Heart left ventricle (tissue), 16 donors: ENCODE data around the gene SMIM44. TPM values are rescaled to one million over a fixed set of nuclear protein-coding genes. Genes with fewer than 3 reads are reported as not detected.

Experiments used
- ATAC-seq, 4 donors: fragments of 200-7000 bp; cut with Tn5 transposase; one replicate each; pipeline ENCODE4 v1.9.1; 2020 to 2022; ENCODE audit warnings: moderate library complexity in 4 of 4, mild to moderate bottlenecking in 3 of 4, moderate number of reproducible peaks in 1 of 4
- DNase-seq, 5 donors: peaks; one replicate each; pipeline ENCODE4 v3.0.0-alpha.2; 2020
- H3K27ac ChIP-seq, 12 donors: fragments of 200-600 bp; sonication (generic) in 4 of 12; one replicate each; pipeline versions ENCODE4 v1.5.0 to v1.8.0; 2016 to 2022; ENCODE audit warnings: mild to moderate bottlenecking in 2 of 12
- H3K27me3 ChIP-seq, 9 donors: fragments of 200-600 bp; sonication (generic) in 2 of 9; one replicate each; pipeline versions ENCODE4 v1.5.1 to v1.8.0; 2016 to 2022; ENCODE audit warnings: mild to moderate bottlenecking in 3 of 9
- H3K36me3 ChIP-seq, 9 donors: fragments of 200-600 bp; sonication (generic) in 2 of 9; one replicate each; pipeline versions ENCODE4 v1.5.0 to v1.8.0; 2018 to 2022; ENCODE audit warnings: mild to moderate bottlenecking in 2 of 9
- H3K4me1 ChIP-seq, 12 donors: fragments of 200-600 bp; sonication (generic) in 4 of 12; one replicate each; pipeline versions ENCODE4 v1.5.0 to v1.8.0; 2016 to 2022; ENCODE audit warnings: mild to moderate bottlenecking in 3 of 12
- H3K4me3 ChIP-seq, 12 donors: fragments of 200-600 bp; sonication (generic) in 4 of 12; one replicate each; pipeline versions ENCODE4 v1.5.0 to v1.8.0; 2017 to 2022; ENCODE audit warnings: mild to moderate bottlenecking in 9 of 12, moderate library complexity in 4 of 12
- H3K9me3 ChIP-seq, 12 donors: fragments of 200-600 bp; sonication (generic) in 4 of 12; one replicate each; pipeline versions ENCODE4 v1.5.0 to v1.8.0; 2016 to 2022; ENCODE audit warnings: mild to moderate bottlenecking in 1 of 12
- CTCF ChIP-seq, 12 donors: fragments of 200-600 bp; sonication (generic) in 4 of 12; IDR thresholded peaks; one replicate each; pipeline versions ENCODE4 v1.5.0 to v1.8.0; 2018 to 2022; ENCODE audit warnings: antibody characterized with exemption in 12 of 12, mild to moderate bottlenecking in 5 of 12
- POLR2A ChIP-seq, 2 donors: fragments of 450-650 bp; IDR thresholded peaks; one replicate each; pipeline ENCODE4 v1.6.1; 2017; ENCODE audit warnings: antibody characterized with exemption in 2 of 2, mild to moderate bottlenecking in 2 of 2, moderate library complexity in 2 of 2
- whole genome bisulfite sequencing, 4 donors: extraction: QIAGEN DNeasy Blood & Tissue Kit in 2 of 4; methylation state at CpG; one replicate each; pipeline versions ENCODE4 v1.1.5 to v1.1.7; 2013 to 2018; 5-methylcytosine and 5-hydroxymethylcytosine counted together
- intact Hi-C, 10 donors: fragments of 100-400 bp; cut with DNase I; formaldehyde crosslinking; loops; one replicate each; pipeline versions ENCODE4 v1.11.1 to v1.14.2; 2022
- long read RNA-seq, 3 donors: library from polyadenylated mRNA; unstranded; transcript quantifications; one replicate each; pipeline ENCODE4 v2.0.0, GENCODE V29; 2020 to 2021
- polyA plus RNA-seq, 2 donors: library from polyadenylated mRNA; stranded (reverse); fragments of 200-250 nt; gene quantifications; one replicate each; pipeline ENCODE4 v1.2.3, GENCODE V29; 2013
- total RNA-seq, 9 donors: library from RNA; depleted of rRNA in 2 of 9; stranded (reverse); fragments of >200 nt in 2 of 9; fragmentation: NEBNext Ultra II Directional in 3 of 9; extraction: Animal tissue kit (Norgen Biotek cat#: 25700) in 3 of 9; gene quantifications; one replicate each; pipeline versions ENCODE4 v1.1.0 to v1.2.4, GENCODE V29; 2016 to 2023
- donor health status: ischemic (EF 13 %, LVEDD 7.1; RV severe dilation, severe dysfunction).
- donor health status: healthy with polysubstance abuse.
- donor health status: DM: no; HTN: yes; CAD: no.
- donor health status: DM: no; HTN: no; CAD: no.
- donor health status: ischemic (EF 25% LVEDD 6.9; RV normal size, moderate dysfunction).
- donor health status: ischemic (EF 25% LVEDD 5.7; RV mildly dilated, moderate dysfunction).
- donor health status: healthy.
- donor health status: DM: yes; HTN: yes; CAD: no.
- donor health status: ischemic (EF 35%, LVEDD 5.7; RV mildly dilated, moderate dysfunction).
- donor health status: nonischemic (EF 11% LVEDD 7.7; RV severe dilation, severe dysfunction).
- donor health status: DM: yes; HTN: yes; CAD: no.
- donor health status: PGD.
- donor health status: ischemic (EF 29% LVEDD 5.4; RV normal size, mild dysfunction).
- donor health status: nonischemic (EF 23%, LVEDD 6.1; RV moderate dilation, normal function).

SMIM44 gene
- total RNA-seq (not detected), polyA plus RNA-seq (not detected)
- long read RNA-seq, donor 1: 0 reads
- long read RNA-seq, donor 2: 0 reads
- long read RNA-seq, donor 3: 0 reads

- intact Hi-C loops: loop anchor here in 1 of 10 donors (5.0 kb wide), 1 partner anchor 176 kb away; no protein-coding TSS in a partner anchor
- no peak for DNase-seq
- Histone ChIP-seq H3K27ac (no peak within 1 kb of the TSS), H3K9me3 (no peaks in the 10 kb centered on the region), H3K27me3 (peaks cover 14 to 55% (median 37%) of the 10 kb centered on the region in 9 donors), H3K4me3 (no peak within 1 kb of the TSS), H3K36me3 (no peaks in the 10 kb centered on the region), H3K4me1 (no peaks in the 10 kb centered on the region)
- no peak for TF ChIP-seq CTCF (IDR thresholded peaks at IDR 0.05)
- TF ChIP-seq POLR2A (IDR thresholded peaks at IDR 0.05): no peak
- no peak for ATAC-seq
- WGBS, 4 donors: 74 to 81% (median 77%) methylated on average over 21 to 33 of the region's 33 CpGs
Measured at GRCh38 chr19:3483226-3483628, at the start of gene SMIM44. Gene SMIM44, minus strand, starts transcription at chr19:3483441. Its CDS starts 38 bp downstream, at chr19:3483403.

- no peak for ATAC-seq
- no peak overlapping the region for H3K4me3 ChIP-seq
- H3K9me3 ChIP-seq: no peaks in the 10 kb centered on the region
- H3K27me3 ChIP-seq: no peaks in the 10 kb centered on the region
- H3K4me1 ChIP-seq: peaks cover 0 to 9% (median 0%) of the 10 kb centered on the region in 12 donors
- intact Hi-C loops: no loop called here
- DNase-seq: no peak
- WGBS, 4 donors: 87 to 100% (median 93%) methylated on average over 4 to 17 of the region's 17 CpGs
- no peak overlapping the region for H3K27ac ChIP-seq
- peaks cover 0 to 68% (median 62%) of the 10 kb centered on the region in 9 donors for H3K36me3 ChIP-seq
- no peak for TF ChIP-seq POLR2A (IDR thresholded peaks at IDR 0.05)
- no peak for TF ChIP-seq CTCF (IDR thresholded peaks at IDR 0.05)
Measured at GRCh38 chr19:3533033-3533432, 49.8 kb upstream of the SMIM44 start.

- Histone ChIP-seq H3K9me3 (no peaks in the 10 kb centered on the region), H3K4me1 (peaks cover 0 to 9% (median 0%) of the 10 kb centered on the region in 12 donors), H3K27ac (no peak overlapping the region), H3K36me3 (peaks cover 0 to 75% (median 69%) of the 10 kb centered on the region in 9 donors), H3K4me3 (no peak overlapping the region), H3K27me3 (no peaks in the 10 kb centered on the region)
- no peak for TF ChIP-seq CTCF (IDR thresholded peaks at IDR 0.05)
- TF ChIP-seq POLR2A (IDR thresholded peaks at IDR 0.05): no peak
- ATAC-seq (no peak), DNase-seq (no peak)
- intact Hi-C loops: no loop called here
- 94 to 97% (median 95%) methylated on average over 19 to 33 of the region's 33 CpGs for WGBS, 4 donors
Measured at GRCh38 chr19:3532154-3532786, 49.0 kb upstream of the SMIM44 start.

DNA sequence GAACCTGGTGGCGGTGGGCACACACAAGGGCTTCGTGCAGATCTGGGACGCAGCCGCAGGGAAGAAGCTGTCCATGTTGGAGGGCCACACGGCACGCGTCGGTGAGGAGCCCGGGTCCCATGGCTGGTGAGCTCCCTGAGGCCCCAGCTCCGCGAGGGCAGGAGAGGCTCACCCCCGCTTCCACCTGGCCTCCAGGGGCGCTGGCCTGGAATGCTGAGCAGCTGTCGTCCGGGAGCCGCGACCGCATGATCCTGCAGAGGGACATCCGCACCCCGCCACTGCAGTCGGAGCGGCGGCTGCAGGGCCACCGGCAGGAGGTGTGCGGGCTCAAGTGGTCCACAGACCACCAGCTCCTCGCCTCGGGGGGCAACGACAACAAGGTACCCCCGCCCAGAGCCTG, 48.5 kb upstream of the SMIM44 start:
- intact Hi-C loops: no loop called here
- DNase-seq (no peak), ATAC-seq (no peak)
- Histone ChIP-seq H3K9me3 (no peaks in the 10 kb centered on the region), H3K36me3 (peaks cover 0 to 80% (median 75%) of the 10 kb centered on the region in 9 donors), H3K27ac (no peak overlapping the region), H3K4me3 (no peak overlapping the region), H3K4me1 (peaks cover 0 to 5% (median 0%) of the 10 kb centered on the region in 12 donors), H3K27me3 (no peaks in the 10 kb centered on the region)
- TF ChIP-seq POLR2A (IDR thresholded peaks at IDR 0.05): no peak
- TF ChIP-seq CTCF (IDR thresholded peaks at IDR 0.05): no peak
- WGBS, 4 donors: 94 to 96% (median 94%) methylated on average over 11 to 29 of the region's 29 CpGs
